Liver (tissue), 3 donors: Measurements from ENCODE around the gene TLE2.

ENCODE experiments used
- ATF3 ChIP-seq: IDR thresholded peaks from 2 replicates; pipeline ENCODE4 v1.6.1; 2016; ENCODE audit warnings: antibody characterized with exemption
- CTCF ChIP-seq: fragments of 150-350 bp; IDR thresholded peaks from 2 replicates; pipeline ENCODE4 v1.5.1; 2017; ENCODE audit warnings: improper control_type of control experiment, low read depth, low read length; ENCODE audit not compliant: missing input control
- GABPA ChIP-seq, 2 donors: IDR thresholded peaks in 1 of 2; conservative IDR thresholded peaks in 1 of 2; 2 replicates each; pipeline ENCODE4 v1.6.1; 2016; ENCODE audit warnings: antibody characterized with exemption in 2 of 2, mild to moderate bottlenecking in 1 of 2, moderate library complexity in 1 of 2
- HNF4A ChIP-seq, 2 donors: conservative IDR thresholded peaks; 2 replicates each; pipeline ENCODE4 v1.6.1; 2016; ENCODE audit warnings: antibody characterized with exemption in 2 of 2, mild to moderate bottlenecking in 2 of 2
- HNF4G ChIP-seq: IDR thresholded peaks from 2 replicates; pipeline ENCODE4 v1.6.1; 2016; ENCODE audit warnings: antibody characterized with exemption
- JUND ChIP-seq, 2 donors: IDR thresholded peaks; 2 replicates each; pipeline ENCODE4 v1.6.1; 2016; ENCODE audit warnings: antibody characterized with exemption in 2 of 2
- REST ChIP-seq: IDR thresholded peaks from 2 replicates; pipeline ENCODE4 v1.6.1; 2016; ENCODE audit warnings: antibody characterized with exemption, mild to moderate bottlenecking
- SP1 ChIP-seq: IDR thresholded peaks from 2 replicates; pipeline ENCODE4 v1.6.1; 2018; ENCODE audit warnings: antibody characterized with exemption, mild to moderate bottlenecking
- TAF1 ChIP-seq: conservative IDR thresholded peaks from 2 replicates; pipeline ENCODE4 v1.6.1; 2016; ENCODE audit warnings: antibody characterized with exemption, mild to moderate bottlenecking
- YY1 ChIP-seq: IDR thresholded peaks from 2 replicates; pipeline ENCODE4 v1.6.1; 2016; ENCODE audit warnings: antibody characterized with exemption, mild to moderate bottlenecking
- donor health status: healthy.
- donor health status: healthy.

GRCh38 chr19:3035542-3036118, 6.5 kb upstream of the TLE2 start:
- no peak for TF ChIP-seq TAF1
- peak; percentile 0 for TF ChIP-seq CTCF
- TF ChIP-seq ATF3, result no peak
- TF ChIP-seq YY1, result no peak
- TF ChIP-seq GABPA (IDR thresholded peaks at IDR 0.05 in 1 of 2, conservative IDR thresholded peaks at IDR 0.05 in 1 of 2), result no peak
- peak; percentile 93 for TF ChIP-seq SP1
- no peak for TF ChIP-seq HNF4A (conservative IDR thresholded peaks at IDR 0.05)
- TF ChIP-seq JUND (IDR thresholded peaks at IDR 0.05), result no peak
- TF ChIP-seq HNF4G, result no peak
- TF ChIP-seq REST, result peak; percentile 29
